ENCODE data around the gene ARHGAP29.

The ARHGAP29 gene

GRCh38 chr1:94218332-94218731 is 19.1 kb downstream of the ARHGAP29 start:
- Histone ChIP-seq H3K4me3 (ENCODE audit: low read depth, low read length) (no peak overlapping the region), H3K36me3 (replicated peaks) (peaks cover 38% of the 10 kb centered on the region), H3K27ac (no peak overlapping the region), H3K27me3 (replicated peaks) (no peaks in the 10 kb centered on the region)
- TF ChIP-seq CTCF (IDR thresholded peaks at IDR 0.05; ENCODE audit: low read depth, low read length, missing control alignments): no peak
- in situ Hi-C loops (cut with HindIII; ENCODE audit: low pct_ligation_motif_present, low sequenced_read_pairs): no loop called here
- no peak for DNase-seq

- Histone ChIP-seq H3K36me3 (replicated peaks) (peaks cover 46% of the 10 kb centered on the region), H3K4me3 (ENCODE audit: low read depth, low read length) (no peak overlapping the region), H3K27ac (no peak overlapping the region), H3K27me3 (replicated peaks) (no peaks in the 10 kb centered on the region)
- in situ Hi-C loops (cut with HindIII; ENCODE audit: low pct_ligation_motif_present, low sequenced_read_pairs): no loop called here
- TF ChIP-seq CTCF (IDR thresholded peaks at IDR 0.05; ENCODE audit: low read depth, low read length, missing control alignments): no peak
- DNase-seq: no peak
Measured at GRCh38 chr1:94215955-94216354, 21.4 kb downstream of the ARHGAP29 start.

- no peak for DNase-seq
- Histone ChIP-seq H3K4me3 (ENCODE audit: low read depth, low read length) (no peak overlapping the region), H3K27ac (no peak overlapping the region), H3K27me3 (replicated peaks) (no peaks in the 10 kb centered on the region), H3K36me3 (replicated peaks) (peaks cover 64% of the 10 kb centered on the region)
- in situ Hi-C loops (cut with HindIII; ENCODE audit: low pct_ligation_motif_present, low sequenced_read_pairs): no loop called here
- TF ChIP-seq CTCF (IDR thresholded peaks at IDR 0.05; ENCODE audit: low read depth, low read length, missing control alignments): no peak
Measured at GRCh38 chr1:94209982-94210381, 27.4 kb downstream of the ARHGAP29 start.

GRCh38 chr1:94209425-94209824 is 28.0 kb downstream of the ARHGAP29 start:
- TF ChIP-seq CTCF (IDR thresholded peaks at IDR 0.05; ENCODE audit: low read depth, low read length, missing control alignments): no peak
- peak; percentile 42 for DNase-seq
- H3K36me3 ChIP-seq (replicated peaks): peaks cover 69% of the 10 kb centered on the region
- no peaks in the 10 kb centered on the region for H3K27me3 ChIP-seq (replicated peaks)
- H3K27ac ChIP-seq: no peak overlapping the region
- in situ Hi-C loops (cut with HindIII; ENCODE audit: low pct_ligation_motif_present, low sequenced_read_pairs): no loop called here
- H3K4me3 ChIP-seq (ENCODE audit: low read depth, low read length): no peak overlapping the region

- Histone ChIP-seq H3K27ac (no peak overlapping the region), H3K27me3 (replicated peaks) (no peaks in the 10 kb centered on the region), H3K4me3 (ENCODE audit: low read depth, low read length) (no peak overlapping the region), H3K36me3 (replicated peaks) (peaks cover 71% of the 10 kb centered on the region)
- no peak for DNase-seq
- no peak for TF ChIP-seq CTCF (IDR thresholded peaks at IDR 0.05; ENCODE audit: low read depth, low read length, missing control alignments)
- in situ Hi-C loops (cut with HindIII; ENCODE audit: low pct_ligation_motif_present, low sequenced_read_pairs): no loop called here
Measured at GRCh38 chr1:94207695-94208094, 29.7 kb downstream of the ARHGAP29 start.

- no peak overlapping the region for H3K4me3 ChIP-seq (ENCODE audit: low read depth, low read length)
- H3K27ac ChIP-seq: no peak overlapping the region
- peaks cover 79% of the 10 kb centered on the region for H3K36me3 ChIP-seq (replicated peaks)
- in situ Hi-C loops (cut with HindIII; ENCODE audit: low pct_ligation_motif_present, low sequenced_read_pairs): no loop called here
- H3K27me3 ChIP-seq (replicated peaks): no peaks in the 10 kb centered on the region
- no peak for TF ChIP-seq CTCF (IDR thresholded peaks at IDR 0.05; ENCODE audit: low read depth, low read length, missing control alignments)
- DNase-seq: no peak
Measured at GRCh38 chr1:94205639-94206038, 31.7 kb downstream of the ARHGAP29 start.
